ENCODE measurements around the gene FAM72B. TPM values are rescaled to one million over a fixed set of nuclear protein-coding genes. Genes with fewer than 3 reads are reported as not detected.

The FAM72B gene
- 0.30 and 2.5 TPM in 2 replicates for total RNA-seq

DNA sequence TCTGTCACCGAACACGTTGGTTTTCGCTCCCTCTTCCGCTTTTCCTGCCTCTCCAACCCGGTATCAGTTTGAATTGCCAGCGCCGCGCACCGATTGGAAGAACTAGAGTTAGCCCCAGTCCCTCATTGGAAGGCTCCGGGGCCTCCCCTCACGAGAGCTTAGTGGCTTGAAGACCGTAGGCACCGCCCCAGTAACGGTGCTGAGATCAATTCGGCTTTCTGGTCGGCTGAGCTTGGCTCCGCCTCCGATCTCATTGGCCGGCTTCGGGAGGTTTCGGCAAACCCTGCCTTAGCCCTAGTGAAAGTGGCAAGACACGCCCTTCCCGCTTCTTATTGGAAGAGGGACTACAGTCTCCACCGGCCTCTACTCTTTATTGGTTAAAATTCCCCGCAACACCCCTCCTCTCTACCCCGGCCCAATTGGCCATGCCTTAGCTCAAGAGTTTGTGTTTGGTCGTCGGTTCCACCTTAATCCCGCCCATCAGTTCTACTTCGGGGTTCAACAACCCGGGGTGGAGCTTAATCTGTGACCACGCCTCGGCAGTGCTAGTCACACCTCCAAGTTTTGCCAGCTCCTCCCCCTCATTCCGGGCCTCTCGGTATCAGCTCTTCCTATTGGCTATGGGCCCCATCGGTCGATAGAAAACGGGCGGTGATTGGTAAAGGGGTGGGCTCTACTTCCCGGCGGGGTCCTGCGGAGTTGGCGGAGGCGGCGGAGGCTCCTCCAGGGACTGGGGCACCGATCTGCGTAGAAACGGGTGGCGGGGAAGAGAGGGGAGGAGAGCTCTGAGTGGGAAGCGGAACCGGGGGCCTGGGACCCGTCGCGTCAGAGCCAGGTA is at the start of gene FAM72B, which contains the start of gene SRGAP2C:
FAM72B (minus strand) TSS at position 51 of the 838 bp plus-strand sequence. CDS start 851 bp downstream, outside the sequence.
SRGAP2C (plus strand) TSS at position 686 of the 838 bp plus-strand sequence. CDS start 2,472 bp downstream, outside the sequence.

Other genes with a start within 250 kb of the FAM72B start
- gene SRGAP2C, start 635 bp upstream of the FAM72B start, total RNA-seq: 23.6 and 24.9 TPM in 2 replicates

All from smooth muscle cell of the umbilical artery (primary cell).